Measurements from ENCODE around the gene ZNF311.

Gene ZNF311

DNA sequence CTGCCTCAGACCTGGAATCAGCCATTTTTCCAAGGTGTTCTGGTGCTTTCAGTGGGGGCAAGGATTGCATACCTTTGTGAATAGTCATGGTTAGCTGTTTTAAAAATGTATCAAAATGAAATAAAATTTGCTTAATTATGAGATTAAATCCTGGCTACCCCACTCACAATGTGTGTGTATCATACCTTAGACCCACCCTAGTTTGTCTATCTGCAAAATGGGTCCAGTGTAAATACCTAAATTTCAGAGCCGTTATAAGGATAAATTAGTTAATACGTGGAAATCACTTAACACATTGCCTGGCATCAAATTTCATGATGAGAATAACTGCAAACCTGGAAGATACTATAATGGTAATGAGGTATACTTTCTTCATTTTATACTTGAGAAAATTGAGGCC, 3.0 kb upstream of the ZNF311 start:
- TF ChIP-seq POLR2A (IDR thresholded peaks at IDR 0.05; ENCODE audit: low read length): no peak
- TF ChIP-seq GATA1 (IDR thresholded peaks at IDR 0.05; ENCODE audit: low read depth, low read length): no peak

DNA sequence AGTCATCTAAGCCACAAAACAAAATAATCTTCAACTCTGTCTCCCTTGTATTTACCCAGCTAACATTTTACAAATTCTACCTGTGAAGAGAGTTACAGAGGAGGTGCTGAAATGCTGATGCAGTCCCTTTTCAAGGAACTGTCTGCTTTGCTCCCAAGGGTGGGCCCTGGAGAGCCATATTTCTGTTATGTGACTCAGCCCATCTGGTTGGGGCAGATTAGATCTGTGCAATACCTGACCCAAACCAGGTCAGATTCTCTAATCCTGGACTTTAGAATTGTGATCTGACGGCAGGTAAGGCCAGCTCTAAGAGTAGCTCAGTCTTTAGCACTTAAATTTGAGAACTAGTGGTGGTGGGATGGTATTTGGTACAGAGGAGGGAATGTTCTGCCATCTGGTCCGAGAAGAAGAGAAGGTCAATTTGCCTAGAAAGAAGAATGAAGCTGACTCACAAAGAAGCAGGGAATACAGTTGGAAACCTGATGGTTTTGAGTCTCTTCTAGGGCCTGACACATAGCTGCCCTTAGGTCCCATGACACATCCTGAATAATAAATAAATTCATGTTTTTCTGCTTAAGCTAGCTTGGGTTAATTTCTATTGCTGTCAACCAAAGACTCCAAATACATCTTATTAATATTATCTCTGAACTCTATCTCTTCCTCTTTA, 8.1 kb downstream of the ZNF311 start:
- TF ChIP-seq GATA1 (IDR thresholded peaks at IDR 0.05; ENCODE audit: low read depth, low read length) (no peak), POLR2A (IDR thresholded peaks at IDR 0.05; ENCODE audit: low read length) (no peak)
- DNase-seq: peak; percentile 25 to 43

More for the DNA sequence above, 3.0 kb upstream of the ZNF311 start:
- DNase-seq: no peak

DNA sequence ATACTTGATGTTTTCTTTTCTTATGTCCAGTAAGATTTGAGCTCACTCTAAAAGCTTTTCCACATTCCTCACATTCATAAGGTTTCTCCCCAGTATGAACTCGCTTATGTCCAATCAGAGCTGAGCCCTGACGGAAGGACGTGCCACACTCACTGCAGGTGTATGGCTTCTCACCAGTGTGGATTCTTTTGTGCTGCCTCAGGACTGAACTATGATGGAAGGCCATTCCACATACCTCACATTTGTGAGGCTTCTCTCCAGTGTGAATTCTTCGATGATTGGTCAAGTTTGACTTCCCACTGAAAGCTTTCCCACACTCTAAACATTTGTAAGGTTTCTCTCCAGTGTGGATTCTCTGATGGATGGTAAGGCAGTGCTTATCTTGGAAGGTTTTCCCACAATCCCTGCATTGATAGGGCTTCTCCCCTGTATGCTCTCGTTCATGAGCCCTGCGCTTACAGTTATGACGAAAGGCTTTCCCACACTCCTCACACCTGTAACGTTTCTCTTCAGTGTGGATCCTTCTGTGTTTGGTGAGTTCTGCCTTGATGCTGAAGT, 9.9 kb downstream of the ZNF311 start:
- TF ChIP-seq GATA1 (IDR thresholded peaks at IDR 0.05; ENCODE audit: low read depth, low read length): no peak
- no peak for TF ChIP-seq POLR2A (IDR thresholded peaks at IDR 0.05; ENCODE audit: low read length)
- DNase-seq: no peak

DNA sequence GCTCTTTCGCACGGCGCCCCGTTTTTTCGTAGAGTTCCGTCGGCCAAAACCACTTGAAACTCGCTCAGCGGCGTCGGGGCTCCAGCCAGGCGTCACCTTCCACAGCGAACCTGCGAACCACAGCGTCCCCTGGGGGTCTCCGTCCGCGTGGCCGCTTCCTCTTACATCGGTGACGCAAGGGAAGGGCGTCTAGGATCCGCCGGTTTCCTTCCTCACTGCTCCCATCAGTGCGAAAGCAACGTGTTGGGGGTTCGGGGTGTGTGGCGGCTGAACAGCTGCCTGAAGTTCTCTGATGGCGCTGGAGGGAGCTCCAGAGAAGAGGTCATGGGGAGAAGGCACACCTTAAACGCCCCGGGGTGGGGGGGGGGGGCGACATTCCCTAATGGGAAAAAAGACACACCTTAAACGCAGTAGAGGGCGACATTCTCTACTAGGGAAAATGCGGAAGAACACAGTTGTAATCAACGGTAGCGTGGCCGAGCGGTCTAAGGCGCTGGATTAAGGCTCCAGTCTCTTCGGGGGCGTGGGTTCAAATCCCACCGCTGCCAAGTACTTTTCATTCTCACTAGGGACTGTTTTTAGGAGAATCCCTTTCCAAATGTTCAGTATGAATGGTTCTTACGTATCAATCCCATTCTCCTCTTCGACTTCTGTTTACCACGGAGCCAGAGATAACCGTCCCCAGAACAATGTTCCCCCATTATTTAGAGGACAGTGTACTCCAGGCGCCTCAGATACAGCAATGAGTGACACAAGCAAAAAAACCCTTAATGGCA, 16.4 kb downstream of the ZNF311 start:
- TF ChIP-seq GATA1 (IDR thresholded peaks at IDR 0.05; ENCODE audit: low read depth, low read length): no peak
- peak; percentile 18 for TF ChIP-seq POLR2A (IDR thresholded peaks at IDR 0.05; ENCODE audit: low read length)
- DNase-seq: peak; percentile 92 to 94

DNA sequence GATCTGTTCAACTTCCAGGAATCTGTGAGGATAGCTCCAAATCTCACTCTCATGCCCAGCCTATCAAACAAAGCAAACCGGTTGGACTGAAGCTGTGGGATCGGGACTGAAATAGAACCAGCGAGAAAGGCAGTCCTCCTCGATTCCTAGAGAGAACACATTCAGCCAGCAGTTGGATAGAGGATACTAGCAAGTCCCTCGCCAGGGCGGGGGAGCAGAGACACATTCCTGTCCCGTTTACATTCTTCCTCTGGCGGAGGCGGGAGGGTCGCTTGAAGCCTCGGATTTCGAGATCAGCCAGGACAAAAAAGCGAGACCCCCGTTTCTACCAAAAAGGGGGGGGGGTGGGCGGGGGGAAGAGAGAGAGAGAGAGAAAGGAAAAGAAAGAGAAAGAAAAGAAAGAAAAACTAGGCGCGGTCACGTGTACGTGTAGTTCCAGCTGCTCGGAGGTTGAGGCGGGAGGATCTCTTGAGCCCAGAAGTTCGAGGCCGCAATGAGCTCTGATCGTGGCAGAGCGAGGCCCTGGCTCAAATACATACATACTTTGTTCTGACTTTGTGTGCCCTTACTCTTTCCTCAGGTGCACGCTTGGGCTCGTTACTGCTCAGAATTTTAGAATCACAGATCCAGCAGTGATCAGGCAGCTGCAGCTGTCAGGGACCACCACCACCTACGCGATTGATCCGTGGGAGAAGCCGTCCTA, 19.5 kb downstream of the ZNF311 start:
- peak; percentile 76 to 85 for DNase-seq
- TF ChIP-seq POLR2A (IDR thresholded peaks at IDR 0.05; ENCODE audit: low read length) (no peak), GATA1 (IDR thresholded peaks at IDR 0.05; ENCODE audit: low read depth, low read length) (no peak)

DNA sequence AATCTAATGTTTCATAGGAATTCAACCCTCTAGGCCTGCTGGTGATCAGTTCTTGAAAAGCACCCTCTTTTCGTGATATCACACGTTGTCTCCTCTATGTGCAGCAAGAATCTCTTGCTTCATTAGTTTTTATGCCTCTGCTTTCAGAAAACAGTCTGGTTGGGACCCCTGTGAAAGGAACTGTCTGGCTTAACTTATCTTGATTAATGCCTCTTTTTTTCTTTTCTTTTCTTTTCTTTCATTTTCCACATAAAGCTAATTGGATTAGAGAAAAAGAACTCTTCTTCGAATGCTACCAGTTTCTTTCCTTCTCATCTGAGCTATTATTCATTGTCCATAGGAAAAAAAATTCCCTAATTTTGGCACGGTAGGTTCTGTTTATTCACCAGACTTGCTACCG, 21.3 kb downstream of the ZNF311 start:
- no peak for DNase-seq
- TF ChIP-seq GATA1 (IDR thresholded peaks at IDR 0.05; ENCODE audit: low read depth, low read length) (no peak), POLR2A (IDR thresholded peaks at IDR 0.05; ENCODE audit: low read length) (no peak)

DNA sequence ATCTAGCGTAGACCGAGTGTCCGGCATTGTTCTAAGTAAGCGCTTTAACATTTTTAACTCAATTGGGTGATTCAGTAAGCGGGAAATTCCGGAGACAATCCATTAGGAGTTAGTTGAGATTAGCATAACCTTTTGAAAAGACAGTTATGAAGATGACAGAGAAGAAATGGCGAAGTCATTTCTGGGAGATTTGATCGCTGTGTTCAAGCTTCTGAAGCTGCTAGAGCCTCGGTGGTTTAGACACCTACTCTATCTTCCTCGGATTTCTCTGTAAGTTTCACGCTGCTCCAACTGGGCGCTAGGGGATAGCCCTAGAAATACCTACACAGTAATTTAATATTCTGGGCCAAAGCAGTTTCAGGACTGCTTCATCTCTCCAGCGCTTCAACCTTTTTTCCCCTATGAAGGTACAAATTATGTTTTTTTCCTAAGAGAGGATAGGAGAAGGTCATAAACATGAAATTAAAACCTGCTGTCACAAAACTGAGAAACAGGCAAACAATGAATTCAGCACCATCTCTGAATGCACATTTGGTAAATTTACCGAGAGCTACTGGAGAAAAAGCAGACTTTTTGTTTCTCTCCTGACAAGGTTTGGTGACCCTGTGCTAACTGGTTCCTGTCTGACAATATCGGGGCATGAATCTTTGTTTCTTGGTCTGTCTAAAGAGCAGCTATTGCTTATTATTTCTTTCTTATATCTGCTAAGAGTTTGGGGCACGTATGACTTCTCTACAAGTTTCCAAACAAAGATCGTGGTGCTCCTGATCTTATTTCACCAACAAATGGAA, 22.4 kb downstream of the ZNF311 start:
- peak; percentile 82 to 83 for DNase-seq
- peak; percentile 14 for TF ChIP-seq POLR2A (IDR thresholded peaks at IDR 0.05; ENCODE audit: low read length)
- no peak for TF ChIP-seq GATA1 (IDR thresholded peaks at IDR 0.05; ENCODE audit: low read depth, low read length)

DNA sequence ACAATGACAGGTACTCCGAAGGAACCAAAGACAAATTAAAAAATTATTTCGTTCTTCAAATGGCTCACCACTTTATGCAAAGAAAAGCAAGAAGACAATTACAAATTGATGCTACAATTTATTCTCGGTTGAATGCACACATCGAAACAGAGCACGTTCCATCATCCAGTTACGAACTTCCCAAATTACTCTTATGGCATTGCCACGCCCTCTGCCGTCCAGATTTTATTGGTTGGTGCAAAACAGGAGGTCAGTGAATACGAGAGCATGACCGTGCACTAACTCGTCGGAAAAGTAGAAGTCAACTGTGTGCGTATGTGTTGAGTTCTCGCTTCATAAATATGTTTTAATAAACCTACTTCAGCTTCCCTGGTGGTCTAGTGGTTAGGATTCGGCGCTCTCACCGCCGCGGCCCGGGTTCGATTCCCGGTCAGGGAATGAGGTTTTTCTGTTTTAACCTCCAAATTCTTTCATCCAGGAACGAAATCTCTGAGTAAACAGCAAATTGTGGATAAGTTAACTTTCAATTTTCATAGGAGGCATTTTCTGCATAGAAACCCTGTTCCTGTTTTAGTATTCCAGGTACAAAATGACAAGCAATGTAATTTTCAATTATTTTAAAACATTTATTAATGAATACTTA, 23.2 kb downstream of the ZNF311 start:
- DNase-seq: peak; percentile 95 to 96
- TF ChIP-seq POLR2A (IDR thresholded peaks at IDR 0.05; ENCODE audit: low read length): no peak
- TF ChIP-seq GATA1 (IDR thresholded peaks at IDR 0.05; ENCODE audit: low read depth, low read length): no peak

DNA sequence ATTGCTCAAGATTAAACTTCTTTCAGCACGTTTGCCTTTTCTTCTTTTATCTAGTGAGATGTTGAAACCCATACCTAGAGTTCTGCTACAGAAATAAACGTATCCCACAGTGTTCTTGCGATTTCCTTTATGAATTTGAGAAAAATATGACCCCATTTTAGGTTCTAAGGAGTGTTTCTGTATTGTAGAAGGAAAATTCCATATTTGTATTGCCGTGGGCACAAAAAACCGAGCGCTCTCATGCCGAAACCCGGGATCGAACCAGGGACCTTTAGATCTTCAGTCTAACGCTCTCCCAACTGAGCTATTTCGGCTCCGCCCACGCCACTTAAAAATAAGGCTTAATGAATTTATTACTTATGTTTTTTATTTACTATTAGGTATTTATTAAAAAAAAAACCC, 23.7 kb downstream of the ZNF311 start:
- DNase-seq: peak; percentile 86 to 92
- TF ChIP-seq GATA1 (IDR thresholded peaks at IDR 0.05; ENCODE audit: low read depth, low read length) (no peak), POLR2A (IDR thresholded peaks at IDR 0.05; ENCODE audit: low read length) (no peak)

DNA sequence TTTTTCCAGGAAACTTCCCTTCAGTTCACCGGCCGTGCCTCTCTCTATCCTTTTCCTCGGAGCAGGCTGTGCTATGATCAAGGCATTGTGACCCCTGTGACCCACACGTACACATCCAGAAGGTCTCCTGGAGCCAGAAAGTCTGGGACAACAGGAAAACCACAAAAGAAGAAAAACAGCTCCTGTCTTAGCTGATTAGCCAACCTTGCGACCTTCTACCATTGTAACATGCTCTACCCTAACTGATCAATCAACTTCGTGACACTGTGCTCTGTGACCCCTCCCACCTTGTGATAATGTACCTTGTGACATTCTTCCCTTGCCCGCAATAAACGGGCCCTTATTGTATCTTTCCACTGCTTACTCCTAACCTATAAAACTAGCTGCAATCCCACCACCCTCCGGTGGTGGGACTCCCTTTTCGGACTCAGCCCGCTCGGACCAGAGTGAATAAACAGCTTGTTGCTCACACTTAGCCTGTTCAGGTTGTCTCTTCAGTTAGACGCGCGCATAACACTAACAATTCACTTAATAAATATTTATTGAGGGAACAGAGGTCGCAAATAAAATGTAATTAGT, 24.2 kb downstream of the ZNF311 start:
- DNase-seq: peak; percentile 90 to 94

DNA sequence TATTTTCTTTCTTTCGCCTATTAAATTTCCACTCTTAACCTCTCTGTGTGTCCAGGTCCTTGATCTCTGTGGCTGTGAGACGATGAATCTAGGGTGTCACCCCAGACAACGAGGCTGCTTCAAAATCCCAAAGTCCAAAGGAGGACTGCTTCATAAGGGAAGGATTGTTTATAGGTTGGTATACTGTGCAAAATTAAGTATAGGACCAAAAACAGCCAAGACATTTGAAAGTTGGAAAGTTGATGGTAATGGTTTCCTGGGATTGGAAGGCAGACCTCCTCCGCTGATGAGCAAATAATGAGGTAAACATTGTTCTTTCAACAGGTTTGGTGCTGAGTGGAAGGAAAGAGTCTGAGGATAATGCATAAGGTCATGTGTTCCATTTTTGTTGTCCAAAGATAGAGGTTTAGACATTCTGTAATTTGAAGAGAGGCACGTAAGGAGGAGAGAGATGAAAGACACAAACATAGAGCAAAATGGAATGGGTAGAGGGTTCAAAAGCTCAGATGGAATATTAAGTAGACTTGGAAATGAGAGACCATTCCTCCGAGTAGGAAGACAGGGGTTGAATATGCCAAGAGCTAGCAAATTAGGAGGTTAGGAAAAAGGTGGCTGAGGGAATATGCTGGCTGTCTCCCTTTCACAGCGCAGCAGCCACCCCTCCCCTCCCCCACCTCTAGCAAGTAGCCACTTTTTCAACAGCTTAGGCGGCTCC, 24.8 kb downstream of the ZNF311 start:
- peak in 1 of 2 experiments; percentile 79 for DNase-seq
- TF ChIP-seq POLR2A (IDR thresholded peaks at IDR 0.05; ENCODE audit: low read length) (no peak), GATA1 (IDR thresholded peaks at IDR 0.05; ENCODE audit: low read depth, low read length) (no peak)

More for the DNA sequence above, 24.2 kb downstream of the ZNF311 start:
- TF ChIP-seq GATA1 (IDR thresholded peaks at IDR 0.05; ENCODE audit: low read depth, low read length): no peak
- peak; percentile 96 for TF ChIP-seq POLR2A (IDR thresholded peaks at IDR 0.05; ENCODE audit: low read length)

DNA sequence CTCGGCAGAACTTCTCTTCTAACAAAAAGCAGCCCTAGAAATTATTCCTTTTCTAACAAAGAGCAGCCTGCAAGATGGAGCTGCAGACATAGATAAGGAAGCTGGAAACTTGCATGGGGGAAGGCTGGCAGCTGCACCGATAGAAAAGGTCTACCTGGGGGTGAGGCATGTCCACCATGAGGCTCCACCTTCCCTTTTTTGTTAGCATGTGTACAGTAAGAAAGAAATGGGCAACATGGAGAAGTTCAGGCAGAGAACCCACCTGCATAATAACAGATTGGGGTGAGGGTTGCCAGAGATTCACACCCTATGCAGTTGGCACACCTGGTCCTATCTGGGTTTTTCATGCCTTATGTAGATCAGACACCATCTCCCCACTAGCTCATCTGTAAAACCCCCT, 25.4 kb downstream of the ZNF311 start:
- TF ChIP-seq GATA1 (IDR thresholded peaks at IDR 0.05; ENCODE audit: low read depth, low read length) (no peak), POLR2A (IDR thresholded peaks at IDR 0.05; ENCODE audit: low read length) (no peak)
- DNase-seq: peak; percentile 29 to 56
